Prostate gland (tissue), 2 donors: ENCODE measurements around the gene PRKCSH.

ENCODE experiments used
- POLR2A ChIP-seq: fragments of 450-650 bp; IDR thresholded peaks from one replicate; pipeline ENCODE4 v1.6.1; 2016; ENCODE audit warnings: antibody characterized with exemption, mild to moderate bottlenecking
- TF ChIP-seq, protein P1 (sequence below), 4 experiments: fragments of 200-600 bp in 2 of 4; fragments of 450-650 bp in 2 of 4; sonication (generic) in 2 of 4; IDR thresholded peaks; 1 replicate in 3 of 4; 2 replicates in 1 of 4; pipeline ENCODE4 v1.5.1; 2016 to 2019; ENCODE audit warnings: antibody characterized with exemption in 4 of 4, mild to moderate bottlenecking in 2 of 4, moderate library complexity in 2 of 4

- TF ChIP-seq POLR2A, result no peak
- TF ChIP-seq, protein P1, sequence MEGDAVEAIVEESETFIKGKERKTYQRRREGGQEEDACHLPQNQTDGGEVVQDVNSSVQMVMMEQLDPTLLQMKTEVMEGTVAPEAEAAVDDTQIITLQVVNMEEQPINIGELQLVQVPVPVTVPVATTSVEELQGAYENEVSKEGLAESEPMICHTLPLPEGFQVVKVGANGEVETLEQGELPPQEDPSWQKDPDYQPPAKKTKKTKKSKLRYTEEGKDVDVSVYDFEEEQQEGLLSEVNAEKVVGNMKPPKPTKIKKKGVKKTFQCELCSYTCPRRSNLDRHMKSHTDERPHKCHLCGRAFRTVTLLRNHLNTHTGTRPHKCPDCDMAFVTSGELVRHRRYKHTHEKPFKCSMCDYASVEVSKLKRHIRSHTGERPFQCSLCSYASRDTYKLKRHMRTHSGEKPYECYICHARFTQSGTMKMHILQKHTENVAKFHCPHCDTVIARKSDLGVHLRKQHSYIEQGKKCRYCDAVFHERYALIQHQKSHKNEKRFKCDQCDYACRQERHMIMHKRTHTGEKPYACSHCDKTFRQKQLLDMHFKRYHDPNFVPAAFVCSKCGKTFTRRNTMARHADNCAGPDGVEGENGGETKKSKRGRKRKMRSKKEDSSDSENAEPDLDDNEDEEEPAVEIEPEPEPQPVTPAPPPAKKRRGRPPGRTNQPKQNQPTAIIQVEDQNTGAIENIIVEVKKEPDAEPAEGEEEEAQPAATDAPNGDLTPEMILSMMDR (IDR thresholded peaks at IDR 0.05), result no peak
These were observed 29.4 kb upstream of the PRKCSH start for GRCh38 chr19:11405846-11406643.
